ENCODE measurements around the gene SENP3. TPM values are rescaled to one million over a fixed set of nuclear protein-coding genes. Genes with fewer than 3 reads are reported as not detected.

Gene SENP3
- 85.2 to 101 TPM (median 93.8 TPM) in 5 replicates for total RNA-seq (2022; extraction: Qiagen RNA extraction; ENCODE audit: low read depth)

DNA sequence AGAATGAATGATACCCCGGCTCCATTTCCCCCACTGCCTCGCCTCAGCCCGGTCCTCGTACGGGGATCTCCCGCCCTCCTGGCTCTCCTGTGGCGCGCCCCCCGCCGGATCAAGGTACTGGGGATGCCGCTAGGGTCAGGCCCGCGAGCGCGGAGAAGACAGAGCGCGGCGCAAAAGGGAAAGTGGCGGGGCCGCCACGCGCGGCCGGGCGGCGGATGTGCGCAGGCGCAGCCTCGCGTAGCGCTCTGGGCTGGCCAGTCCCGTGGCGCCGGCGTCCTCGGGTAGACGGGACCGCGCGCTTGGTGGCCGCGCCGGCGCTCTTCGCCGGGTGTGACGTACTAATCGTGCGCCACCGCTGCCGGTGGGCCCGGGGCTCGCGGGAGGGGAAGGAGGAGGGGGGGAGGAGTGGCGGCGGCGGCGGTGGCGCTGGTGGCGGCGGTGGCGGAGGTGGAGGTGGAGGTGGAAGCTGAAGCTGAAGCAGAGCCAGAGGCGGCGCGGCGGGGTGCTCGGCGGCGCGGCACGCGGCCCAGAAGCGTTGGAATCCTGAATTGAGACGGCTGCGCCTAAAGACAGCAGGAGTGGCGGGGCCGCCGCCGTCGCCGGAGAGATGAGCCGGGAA lies at the start of gene SENP3:
Gene SENP3 (plus strand): TSS at position 331 of the 619 bp plus-strand sequence. CDS start 1,158 bp downstream, outside the sequence.

DNA sequence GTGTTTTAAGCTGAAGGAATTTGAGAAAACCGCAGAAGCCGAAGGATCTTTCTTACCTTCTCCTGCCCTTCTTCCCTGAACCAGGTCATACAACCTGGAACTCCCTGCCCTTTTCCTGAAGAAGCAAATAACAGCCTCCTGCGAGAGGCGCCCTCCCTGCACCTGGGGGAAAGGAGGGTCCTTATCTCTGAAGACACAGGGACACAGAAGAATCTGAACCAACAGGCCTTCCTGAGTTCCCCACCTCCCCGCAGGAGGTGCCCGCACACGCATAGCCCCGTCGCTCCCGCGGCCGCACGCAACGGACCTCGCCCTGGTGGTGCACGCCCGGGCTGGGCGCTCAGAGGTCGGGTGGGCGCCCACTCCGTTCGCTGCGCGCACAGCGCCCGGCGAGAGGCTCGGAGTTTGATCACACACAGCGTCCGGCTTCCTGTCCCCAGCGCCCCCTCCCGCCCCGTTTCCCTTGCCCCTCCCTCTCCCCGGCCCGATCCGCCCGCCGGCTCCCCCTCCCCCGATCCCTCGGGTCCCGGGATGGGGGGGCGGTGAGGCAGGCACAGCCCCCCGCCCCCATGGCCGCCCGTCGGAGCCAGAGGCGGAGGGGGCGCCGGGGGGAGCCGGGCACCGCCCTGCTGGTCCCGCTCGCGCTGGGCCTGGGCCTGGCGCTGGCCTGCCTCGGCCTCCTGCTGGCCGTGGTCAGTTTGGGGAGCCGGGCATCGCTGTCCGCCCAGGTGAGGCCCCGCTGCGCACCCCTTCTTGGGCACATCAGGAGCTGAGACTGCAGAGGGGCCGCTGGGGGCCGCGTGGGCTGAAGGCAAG lies 12.9 kb upstream of the SENP3 start, which contains the start of gene TNFSF12:
Gene TNFSF12 (plus strand): TSS at position 474 of the 816 bp plus-strand sequence. CDS start 96 bp downstream, at position 570.

DNA sequence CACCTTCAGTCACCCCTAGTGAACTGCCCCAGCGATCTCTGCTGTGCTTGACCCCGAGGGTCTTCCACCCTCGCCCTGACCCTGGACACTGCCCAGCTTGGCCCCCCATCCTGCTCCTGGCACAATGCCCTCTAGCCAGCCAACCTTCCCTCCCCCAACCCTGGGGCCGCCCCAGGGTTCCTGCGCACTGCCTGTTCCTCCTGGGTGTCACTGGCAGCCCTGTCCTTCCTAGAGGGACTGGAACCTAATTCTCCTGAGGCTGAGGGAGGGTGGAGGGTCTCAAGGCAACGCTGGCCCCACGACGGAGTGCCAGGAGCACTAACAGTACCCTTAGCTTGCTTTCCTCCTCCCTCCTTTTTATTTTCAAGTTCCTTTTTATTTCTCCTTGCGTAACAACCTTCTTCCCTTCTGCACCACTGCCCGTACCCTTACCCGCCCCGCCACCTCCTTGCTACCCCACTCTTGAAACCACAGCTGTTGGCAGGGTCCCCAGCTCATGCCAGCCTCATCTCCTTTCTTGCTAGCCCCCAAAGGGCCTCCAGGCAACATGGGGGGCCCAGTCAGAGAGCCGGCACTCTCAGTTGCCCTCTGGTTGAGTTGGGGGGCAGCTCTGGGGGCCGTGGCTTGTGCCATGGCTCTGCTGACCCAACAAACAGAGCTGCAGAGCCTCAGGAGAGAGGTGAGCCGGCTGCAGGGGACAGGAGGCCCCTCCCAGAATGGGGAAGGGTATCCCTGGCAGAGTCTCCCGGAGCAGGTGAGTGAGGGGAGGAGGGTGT lies 3.0 kb upstream of the SENP3 start, which contains the start of gene TNFSF13:
Gene TNFSF13 (plus strand): TSS at position 207 of the 776 bp plus-strand sequence. CDS start 290 bp downstream, at position 497.

DNA sequence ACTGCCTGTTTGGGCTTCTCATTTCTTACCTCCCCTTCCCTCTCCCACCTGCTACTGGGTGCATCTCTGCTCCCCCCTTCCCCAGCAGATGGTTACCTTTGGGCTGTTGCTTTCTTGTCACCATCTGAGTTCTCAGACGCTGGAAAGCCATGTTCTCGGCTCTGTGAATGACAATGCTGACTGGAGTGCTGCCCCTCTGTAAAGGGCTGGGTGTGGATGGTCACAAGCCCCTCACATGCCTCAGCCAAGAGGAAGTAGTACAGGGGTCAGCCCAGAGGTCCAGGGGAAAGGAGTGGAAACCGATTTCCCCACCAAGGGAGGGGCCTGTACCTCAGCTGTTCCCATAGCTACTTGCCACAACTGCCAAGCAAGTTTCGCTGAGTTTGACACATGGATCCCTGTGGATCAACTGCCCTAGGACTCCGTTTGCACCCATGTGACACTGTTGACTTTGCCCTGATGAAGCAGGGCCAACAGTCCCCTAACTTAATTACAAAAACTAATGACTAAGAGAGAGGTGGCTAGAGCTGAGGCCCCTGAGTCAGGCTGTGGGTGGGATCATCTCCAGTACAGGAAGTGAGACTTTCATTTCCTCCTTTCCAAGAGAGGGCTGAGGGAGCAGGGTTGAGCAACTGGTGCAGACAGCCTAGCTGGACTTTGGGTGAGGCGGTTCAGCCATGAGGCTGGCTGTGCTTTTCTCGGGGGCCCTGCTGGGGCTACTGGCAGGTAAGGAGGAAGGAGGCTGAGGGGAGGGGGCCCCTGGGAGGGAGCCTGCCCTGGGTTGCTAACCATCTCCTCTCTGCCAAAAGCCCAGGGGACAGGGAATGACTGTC lies 17.5 kb downstream of the SENP3 start, which contains the start of gene CD68:
Gene CD68 (plus strand): TSS at position 638 of the 833 bp plus-strand sequence. CDS start 40 bp downstream, at position 678.

DNA sequence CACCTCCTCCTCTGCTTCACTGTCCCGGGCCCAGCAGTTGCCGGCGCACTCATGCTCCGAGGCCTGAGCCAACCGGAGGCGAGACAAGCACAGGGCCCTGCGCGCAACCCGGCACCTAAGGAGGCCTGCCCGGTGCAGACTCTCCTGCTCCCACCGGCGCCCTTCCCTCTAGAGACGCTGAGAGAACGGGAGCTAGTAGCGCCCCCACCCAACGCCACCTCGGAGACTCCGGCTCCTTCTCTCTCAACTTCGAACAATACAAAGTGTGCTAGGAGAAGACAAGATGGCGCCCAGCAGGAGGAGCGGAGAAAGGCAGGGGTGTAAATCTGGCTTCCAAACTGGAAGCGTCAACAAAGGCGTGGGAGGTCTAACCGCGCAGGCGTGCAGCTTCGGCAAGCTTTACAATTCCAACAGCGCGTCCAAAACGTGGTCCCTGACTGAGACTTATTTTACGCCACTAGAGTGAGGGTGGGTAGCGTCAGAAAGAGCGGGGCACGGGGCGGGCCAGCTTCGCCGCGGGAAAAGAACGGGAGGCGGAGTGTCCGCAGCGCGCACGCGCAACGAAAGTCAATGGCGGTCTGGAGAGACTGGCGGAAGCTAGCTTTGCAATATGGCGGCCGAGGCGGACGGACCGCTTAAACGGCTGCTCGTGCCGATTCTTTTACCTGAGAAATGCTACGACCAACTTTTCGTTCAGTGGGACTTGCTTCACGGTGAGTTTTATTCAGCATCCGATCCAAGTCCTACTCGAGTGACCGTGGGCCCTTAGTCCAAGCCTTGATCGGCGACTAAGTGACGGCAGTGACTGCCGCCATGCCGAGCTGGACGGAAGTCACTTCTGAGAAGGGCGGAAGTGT lies 21.8 kb downstream of the SENP3 start, which contains the start of gene MPDU1:
Gene MPDU1 (plus strand): TSS at position 600 of the 857 bp plus-strand sequence. CDS start 11 bp downstream, at position 611.

DNA sequence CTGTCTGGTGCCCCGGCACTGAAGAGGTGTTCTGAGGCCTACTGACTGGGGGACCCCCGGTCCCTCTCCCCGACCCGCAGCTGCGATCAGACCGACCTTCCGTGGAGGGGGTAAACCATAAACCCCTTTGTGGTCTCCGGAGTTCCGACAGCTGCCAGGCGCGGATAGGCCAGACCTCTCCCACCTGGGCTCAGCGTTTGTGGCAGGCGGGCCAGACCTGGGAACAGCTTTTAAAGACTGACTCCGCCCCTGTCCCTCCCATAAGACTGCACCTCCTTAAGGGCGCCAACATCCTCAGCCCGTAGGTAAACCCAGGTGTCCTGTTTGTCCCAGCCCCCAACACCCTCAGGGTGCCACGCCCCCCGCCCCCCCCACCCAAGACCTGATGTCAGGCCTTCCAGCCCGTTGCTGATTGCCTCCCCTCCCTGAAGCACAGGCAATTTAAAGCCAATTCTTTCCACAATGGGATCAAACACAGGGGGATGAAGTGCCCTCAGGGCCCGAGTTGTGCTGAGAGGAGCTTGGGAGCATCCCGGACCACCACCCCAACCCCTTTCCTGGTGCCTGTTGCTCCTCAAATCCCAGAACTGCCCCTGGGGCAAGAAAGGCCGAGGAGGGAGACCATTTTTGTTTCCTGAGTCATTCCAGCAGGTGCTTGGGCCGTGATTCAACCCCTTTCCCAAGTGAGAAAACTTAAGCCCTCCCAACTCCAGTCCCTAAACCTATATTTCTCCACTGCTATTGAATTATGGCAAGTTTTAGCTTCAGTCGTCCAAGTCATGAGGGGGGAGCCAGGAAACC lies 28.4 kb downstream of the SENP3 start, which contains the start of gene SOX15:
Gene SOX15 (minus strand): TSS at position 204 of the 801 bp plus-strand sequence. CDS start 418 bp downstream, outside the sequence.

DNA sequence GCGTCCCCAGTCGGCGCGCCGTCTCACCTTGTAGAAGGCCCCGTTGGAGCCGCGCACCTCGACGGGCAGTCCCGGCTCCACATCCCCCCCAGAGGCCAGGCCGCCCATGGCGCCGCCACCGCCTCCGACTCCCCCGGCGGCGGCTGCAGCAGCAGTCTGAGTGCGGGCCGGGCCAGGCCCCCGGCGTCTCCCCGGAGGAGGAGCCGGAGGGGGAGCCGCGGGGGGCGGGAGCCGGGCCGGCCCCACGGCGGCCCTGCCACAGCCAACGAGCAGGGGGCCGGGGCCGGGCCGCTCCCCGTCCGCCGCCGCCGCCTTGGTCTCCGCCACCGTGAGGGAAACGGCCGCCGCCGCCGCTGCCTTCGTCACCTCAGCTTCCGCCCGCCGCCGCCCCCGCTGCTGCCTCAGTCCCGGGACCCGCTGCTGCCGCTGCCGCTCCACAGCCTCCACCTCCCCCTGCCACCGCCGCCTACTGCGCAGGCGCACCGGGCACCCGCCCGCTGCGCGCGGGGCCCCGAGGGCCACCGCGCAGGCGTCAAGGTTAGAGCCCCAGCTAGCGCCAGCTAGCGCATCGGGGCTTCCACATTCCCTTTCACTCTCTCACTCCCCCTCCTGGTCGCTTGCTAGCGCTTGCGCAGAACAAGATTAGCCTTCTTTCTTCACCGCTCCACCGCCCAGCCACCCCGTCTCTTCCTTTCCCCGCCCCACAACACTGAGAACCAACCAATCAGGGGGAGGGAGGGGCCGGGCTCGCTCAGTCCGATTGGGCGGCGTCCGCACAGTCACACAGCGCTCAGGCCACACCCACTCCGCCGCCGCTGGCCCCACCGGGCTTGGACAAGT lies 52.9 kb downstream of the SENP3 start, which contains the start of gene FXR2:
Gene FXR2 (minus strand): TSS at position 473 of the 840 bp plus-strand sequence. CDS start 365 bp downstream, at position 108.

Other genes with a start within 250 kb of the SENP3 start
- gene GPS2, start 246.6 kb upstream of the SENP3 start, total RNA-seq (2022; extraction: Qiagen RNA extraction; ENCODE audit: low read depth): 84.7 to 101 TPM (median 95.3 TPM) in 5 replicates
- 25.3 to 31.6 TPM (median 30.1 TPM) in 5 replicates for gene NEURL4, start 232.6 kb upstream of the SENP3 start, total RNA-seq (2022; extraction: Qiagen RNA extraction; ENCODE audit: low read depth)
- gene ACAP1, start 225.4 kb upstream of the SENP3 start, total RNA-seq (2022; extraction: Qiagen RNA extraction; ENCODE audit: low read depth): 1.7 to 5.4 TPM (median 3.1 TPM) in 5 replicates
- gene KCTD11, start 209.8 kb upstream of the SENP3 start, total RNA-seq (2022; extraction: Qiagen RNA extraction; ENCODE audit: low read depth): 9.4 to 13.4 TPM (median 10.7 TPM) in 5 replicates
- not detected in 5 replicates for gene TMEM95, start 206.8 kb upstream of the SENP3 start, total RNA-seq (2022; extraction: Qiagen RNA extraction; ENCODE audit: low read depth)
- gene TNK1, start 180.8 kb upstream of the SENP3 start, total RNA-seq (2022; extraction: Qiagen RNA extraction; ENCODE audit: low read depth): 1.4 to 2.0 TPM (median 1.5 TPM) in 5 replicates
- gene PLSCR3, start 167.4 kb upstream of the SENP3 start, total RNA-seq (2022; extraction: Qiagen RNA extraction; ENCODE audit: low read depth): 38.1 to 44.3 TPM (median 41.3 TPM) in 5 replicates
- 202 to 227 TPM (median 216 TPM) in 5 replicates for gene TMEM256, start 157.8 kb upstream of the SENP3 start, total RNA-seq (2022; extraction: Qiagen RNA extraction; ENCODE audit: low read depth)
- gene NLGN2, start 154.1 kb upstream of the SENP3 start, total RNA-seq (2022; extraction: Qiagen RNA extraction; ENCODE audit: low read depth): 13.2 to 18.5 TPM (median 17.1 TPM) in 5 replicates
- gene SPEM1, start 141.6 kb upstream of the SENP3 start, total RNA-seq (2022; extraction: Qiagen RNA extraction; ENCODE audit: low read depth): 0.14 TPM in 1 of 5 replicates, not detected in the others
- gene SPEM2, start 136.3 kb upstream of the SENP3 start, total RNA-seq (2022; extraction: Qiagen RNA extraction; ENCODE audit: low read depth): 0.14 TPM in 1 of 5 replicates, not detected in the others
- not detected in 5 replicates for gene SPEM3, start 133.1 kb upstream of the SENP3 start, total RNA-seq (2022; extraction: Qiagen RNA extraction; ENCODE audit: low read depth)
- gene TMEM102, start 126.5 kb upstream of the SENP3 start, total RNA-seq (2022; extraction: Qiagen RNA extraction; ENCODE audit: low read depth): 10.2 to 13.7 TPM (median 12.1 TPM) in 5 replicates
- 0.43 to 1.3 TPM (median 1.1 TPM) in 5 replicates for gene FGF11, start 122.4 kb upstream of the SENP3 start, total RNA-seq (2022; extraction: Qiagen RNA extraction; ENCODE audit: low read depth)
- 7.3 to 11.0 TPM (median 9.1 TPM) in 5 replicates for gene CHRNB1, start 116.9 kb upstream of the SENP3 start, total RNA-seq (2022; extraction: Qiagen RNA extraction; ENCODE audit: low read depth)
- gene ZBTB4, start 82.3 kb upstream of the SENP3 start, total RNA-seq (2022; extraction: Qiagen RNA extraction; ENCODE audit: low read depth): 18.5 to 23.4 TPM (median 22.7 TPM) in 5 replicates
- not detected in 5 replicates for gene SLC35G6, start 80.5 kb upstream of the SENP3 start, total RNA-seq (2022; extraction: Qiagen RNA extraction; ENCODE audit: low read depth)
- 63.4 to 76.8 TPM (median 71.8 TPM) in 5 replicates for gene POLR2A, start 77.6 kb upstream of the SENP3 start, total RNA-seq (2022; extraction: Qiagen RNA extraction; ENCODE audit: low read depth)
- 9.1 to 12.2 TPM (median 10.8 TPM) in 5 replicates for gene TNFSF12, start 12.9 kb upstream of the SENP3 start, total RNA-seq (2022; extraction: Qiagen RNA extraction; ENCODE audit: low read depth)
- 0.37 to 1.1 TPM (median 0.87 TPM) in 5 replicates for gene TNFSF13, start 3.2 kb upstream of the SENP3 start, total RNA-seq (2022; extraction: Qiagen RNA extraction; ENCODE audit: low read depth)
- 25.6 to 35.0 TPM (median 28.2 TPM) in 5 replicates for gene CD68, start 17.7 kb downstream of the SENP3 start, total RNA-seq (2022; extraction: Qiagen RNA extraction; ENCODE audit: low read depth)
- gene MPDU1, start 21.9 kb downstream of the SENP3 start, total RNA-seq (2022; extraction: Qiagen RNA extraction; ENCODE audit: low read depth): 112 to 145 TPM (median 126 TPM) in 5 replicates
- 0.13 to 0.30 TPM (median 0.14 TPM) in 5 replicates for gene SOX15, start 28.2 kb downstream of the SENP3 start, total RNA-seq (2022; extraction: Qiagen RNA extraction; ENCODE audit: low read depth)
- gene FXR2, start 53.0 kb downstream of the SENP3 start, total RNA-seq (2022; extraction: Qiagen RNA extraction; ENCODE audit: low read depth): 44.0 to 59.8 TPM (median 56.2 TPM) in 5 replicates
- 65.1 to 91.4 TPM (median 81.4 TPM) in 5 replicates for gene SAT2, start 65.9 kb downstream of the SENP3 start, total RNA-seq (2022; extraction: Qiagen RNA extraction; ENCODE audit: low read depth)
- gene SHBG, start 68.2 kb downstream of the SENP3 start, total RNA-seq (2022; extraction: Qiagen RNA extraction; ENCODE audit: low read depth): 0.29 to 1.1 TPM (median 0.42 TPM) in 5 replicates
- gene ATP1B2, start 89.0 kb downstream of the SENP3 start, total RNA-seq (2022; extraction: Qiagen RNA extraction; ENCODE audit: low read depth): 0.12 to 0.42 TPM (median 0.26 TPM) in 5 replicates
- gene TP53, start 125.6 kb downstream of the SENP3 start, total RNA-seq (2022; extraction: Qiagen RNA extraction; ENCODE audit: low read depth): 38.4 to 46.5 TPM (median 42.3 TPM) in 5 replicates
- gene WRAP53, start 126.6 kb downstream of the SENP3 start, total RNA-seq (2022; extraction: Qiagen RNA extraction; ENCODE audit: low read depth): 29.3 to 48.6 TPM (median 40.8 TPM) in 5 replicates
- 1.3 to 1.6 TPM (median 1.5 TPM) in 5 replicates for gene EFNB3, start 143.3 kb downstream of the SENP3 start, total RNA-seq (2022; extraction: Qiagen RNA extraction; ENCODE audit: low read depth)
- 0.01 to 0.10 TPM (median 0.05 TPM) in 4 of 5 replicates, not detected in the other for gene DNAH2, start 155.8 kb downstream of the SENP3 start, total RNA-seq (2022; extraction: Qiagen RNA extraction; ENCODE audit: low read depth)

Data from A549 treated with GW870086 at 1 μM for 4 hours (cell line).